ENCODE data around the gene PIGR.

The PIGR gene

GRCh38 chr1:206958144-206958543 is 11.9 kb upstream of the PIGR start:
- no peak for DNase-seq (ENCODE audit: low read depth)

- DNase-seq (ENCODE audit: low read depth), result no peak
These were observed 11.4 kb upstream of the PIGR start for GRCh38 chr1:206957639-206958038.

- no peak for DNase-seq (ENCODE audit: low read depth)
These were observed 9.5 kb upstream of the PIGR start for GRCh38 chr1:206955476-206956451.

GRCh38 chr1:206954459-206955342 is 8.4 kb upstream of the PIGR start:
- no peak for DNase-seq (ENCODE audit: low read depth)

- DNase-seq (ENCODE audit: low read depth), result no peak
These were observed 7.4 kb upstream of the PIGR start for GRCh38 chr1:206953626-206954025.

GRCh38 chr1:206953126-206953525 is 6.9 kb upstream of the PIGR start:
- DNase-seq (ENCODE audit: low read depth), result no peak

GRCh38 chr1:206952171-206952570 is 5.9 kb upstream of the PIGR start:
- DNase-seq (ENCODE audit: low read depth), result no peak

GRCh38 chr1:206951318-206952100 is 5.2 kb upstream of the PIGR start:
- DNase-seq (ENCODE audit: low read depth), result no peak

GRCh38 chr1:206949641-206950040 is 3.4 kb upstream of the PIGR start:
- DNase-seq (ENCODE audit: low read depth), result no peak

- no peak for DNase-seq (ENCODE audit: low read depth)
These were observed 2.9 kb upstream of the PIGR start for GRCh38 chr1:206949208-206949607.

GRCh38 chr1:206947255-206947654 is 989 bp upstream of the PIGR start:
- DNase-seq (ENCODE audit: low read depth), result no peak

- no peak for DNase-seq (ENCODE audit: low read depth)
These were observed 487 bp downstream of the PIGR start for GRCh38 chr1:206945779-206946178.

- DNase-seq (ENCODE audit: low read depth), result no peak
These were observed 1.6 kb downstream of the PIGR start for GRCh38 chr1:206944703-206945102.

GRCh38 chr1:206941766-206942418 is 4.4 kb downstream of the PIGR start:
- no peak for DNase-seq (ENCODE audit: low read depth)

GRCh38 chr1:206940588-206940936 is 5.7 kb downstream of the PIGR start:
- no peak for DNase-seq (ENCODE audit: low read depth)

GRCh38 chr1:206939841-206940587 is 6.3 kb downstream of the PIGR start:
- DNase-seq (ENCODE audit: low read depth), result no peak

GRCh38 chr1:206939131-206939530 is 7.1 kb downstream of the PIGR start:
- no peak for DNase-seq (ENCODE audit: low read depth)

- DNase-seq (ENCODE audit: low read depth), result no peak
These were observed 8.8 kb downstream of the PIGR start for GRCh38 chr1:206937425-206937824.

GRCh38 chr1:206935491-206936067 is 10.7 kb downstream of the PIGR start:
- DNase-seq (ENCODE audit: low read depth), result no peak

GRCh38 chr1:206933333-206933945 is 12.8 kb downstream of the PIGR start:
- no peak for DNase-seq (ENCODE audit: low read depth)

Data from HS-5 (cell line).